DOHH2 (cell line): Measurements from ENCODE around the gene SV2B.

Source experiments
- H3F3A ChIP-seq: fragments of 200-600 bp; sonication (generic), shearing (Covaris generic); 2 replicates; pipeline ENCODE4 v1.6.0; 2016; ENCODE audit warnings: antibody characterized with exemption, mild to moderate bottlenecking; ENCODE audit not compliant: control insufficient read depth, insufficient read depth
- H3K27ac ChIP-seq: fragments of 200-600 bp; sonication (generic); 2 replicates; pipeline ENCODE4 v1.5.1; 2014; ENCODE audit warnings: low read depth, mild to moderate bottlenecking, low read length, moderate library complexity
- H3K27me3 ChIP-seq: fragments of 200-600 bp; sonication (generic); 2 replicates; pipeline ENCODE4 v1.6.1; 2014; ENCODE audit warnings: mild to moderate bottlenecking, low read length, mixed read lengths; ENCODE audit not compliant: control insufficient read depth
- H3K36me3 ChIP-seq: fragments of 200-600 bp; sonication (generic); 2 replicates; pipeline ENCODE4 v1.6.1; 2014; ENCODE audit warnings: mild to moderate bottlenecking, low read length, moderate library complexity, mixed read lengths; ENCODE audit not compliant: control insufficient read depth
- H3K4me1 ChIP-seq: fragments of 200-600 bp; sonication (generic); 2 replicates; pipeline ENCODE4 v1.6.1; 2014; ENCODE audit warnings: mild to moderate bottlenecking, low read length, mixed read lengths; ENCODE audit not compliant: control insufficient read depth
- H3K4me2 ChIP-seq: fragments of 200-600 bp; sonication (generic); 2 replicates; pipeline ENCODE4 v1.6.0; 2014; ENCODE audit warnings: mild to moderate bottlenecking, low read length, moderate library complexity
- H3K4me3 ChIP-seq: fragments of 200-600 bp; sonication (generic); 2 replicates; pipeline ENCODE4 v1.5.1; 2014; ENCODE audit warnings: mild to moderate bottlenecking, low read length, mixed read lengths
- H3K79me2 ChIP-seq: fragments of 200-600 bp; sonication (generic); 2 replicates; pipeline ENCODE4 v1.6.1; 2014; ENCODE audit warnings: mild to moderate bottlenecking, low read length, mixed read lengths; ENCODE audit not compliant: control insufficient read depth
- H3K9me2 ChIP-seq: fragments of 200-600 bp; sonication (generic); replicated peaks from 2 replicates; pipeline ENCODE4 v1.6.1; 2014; ENCODE audit warnings: mild to moderate bottlenecking, low read length, mixed read lengths; ENCODE audit not compliant: control insufficient read depth
- H3K9me3 ChIP-seq: fragments of 200-600 bp; sonication (generic); 2 replicates; pipeline ENCODE4 v1.6.1; 2014; ENCODE audit warnings: antibody characterized with exemption, low read length, mixed read lengths; ENCODE audit not compliant: control insufficient read depth, insufficient read depth
- H4K20me1 ChIP-seq: fragments of 200-600 bp; sonication (generic); 2 replicates; pipeline ENCODE4 v1.6.0; 2014; ENCODE audit warnings: low read depth, mild to moderate bottlenecking, antibody characterized with exemption, low read length, moderate library complexity; ENCODE audit not compliant: control insufficient read depth, insufficient read depth
- CTCF ChIP-seq: fragments of 200-600 bp; sonication (generic); IDR thresholded peaks from one replicate; pipeline ENCODE4 v1.5.1; 2014; ENCODE audit warnings: antibody characterized with exemption, mild to moderate bottlenecking, low read depth, low read length; ENCODE audit not compliant: poor library complexity, severe bottlenecking
- EZH2phosphoT487 ChIP-seq: fragments of 200-600 bp; sonication (generic); IDR thresholded peaks from 2 replicates; pipeline ENCODE4 v1.6.1; 2017; ENCODE audit warnings: borderline replicate concordance, mild to moderate bottlenecking, antibody characterized with exemption, low read length, moderate library complexity, mixed read lengths

Gene SV2B

GRCh38 chr15:91261345-91261744 lies 161.3 kb downstream of the SV2B start:
- TF ChIP-seq EZH2phosphoT487 (no peak), CTCF (no peak)
- H3K4me2 ChIP-seq, result no peak overlapping the region
- no peak overlapping the region for H3K27ac ChIP-seq
- no peaks in the 10 kb centered on the region for H3F3A ChIP-seq
- H3K4me1 ChIP-seq, result no peaks in the 10 kb centered on the region
- peaks cover 30% of the 10 kb centered on the region for H3K27me3 ChIP-seq
- no peaks in the 10 kb centered on the region for H4K20me1 ChIP-seq
- H3K9me2 ChIP-seq, result no peaks in the 10 kb centered on the region
- no peaks in the 10 kb centered on the region for H3K9me3 ChIP-seq
- no peak overlapping the region for H3K4me3 ChIP-seq
- H3K79me2 ChIP-seq, result no peaks in the 10 kb centered on the region
- no peaks in the 10 kb centered on the region for H3K36me3 ChIP-seq

- H3K36me3 ChIP-seq, result no peaks in the 10 kb centered on the region
- no peak overlapping the region for H3K27ac ChIP-seq
- no peak for TF ChIP-seq CTCF
- TF ChIP-seq EZH2phosphoT487, result no peak
- H3K4me3 ChIP-seq, result no peak overlapping the region
- no peaks in the 10 kb centered on the region for H3K9me3 ChIP-seq
- no peaks in the 10 kb centered on the region for H3K4me1 ChIP-seq
- peaks cover 37% of the 10 kb centered on the region for H3K27me3 ChIP-seq
- H3K79me2 ChIP-seq, result no peaks in the 10 kb centered on the region
- no peaks in the 10 kb centered on the region for H3K9me2 ChIP-seq
- no peak overlapping the region for H3K4me2 ChIP-seq
- no peaks in the 10 kb centered on the region for H3F3A ChIP-seq
- no peaks in the 10 kb centered on the region for H4K20me1 ChIP-seq
Measured at GRCh38 chr15:91263632-91264531, 163.8 kb downstream of the SV2B start.

GRCh38 chr15:91264651-91265351 lies 164.7 kb downstream of the SV2B start:
- H3K27ac ChIP-seq, result no peak overlapping the region
- no peak overlapping the region for H3K4me3 ChIP-seq
- no peak for TF ChIP-seq EZH2phosphoT487
- no peak for TF ChIP-seq CTCF
- H3K79me2 ChIP-seq, result no peaks in the 10 kb centered on the region
- H4K20me1 ChIP-seq, result no peaks in the 10 kb centered on the region
- H3K4me1 ChIP-seq, result no peaks in the 10 kb centered on the region
- H3K9me2 ChIP-seq, result no peaks in the 10 kb centered on the region
- H3K9me3 ChIP-seq, result no peaks in the 10 kb centered on the region
- no peaks in the 10 kb centered on the region for H3K36me3 ChIP-seq
- H3K4me2 ChIP-seq, result no peak overlapping the region
- peaks cover 40% of the 10 kb centered on the region for H3K27me3 ChIP-seq
- H3F3A ChIP-seq, result no peaks in the 10 kb centered on the region
